GM12801 (cell line): ENCODE measurements around the gene OPN3.

Source experiments
- CTCF ChIP-seq: IDR thresholded peaks from one replicate; pipeline ENCODE4 v1.5.1; 2011; ENCODE audit warnings: control low read depth; ENCODE audit not compliant: insufficient read length; ENCODE audit errors: extremely low read depth

OPN3 gene

GRCh38 chr1:241637046-241637590 lies 3.1 kb downstream of the OPN3 start:
- no peak for TF ChIP-seq CTCF

- no peak for TF ChIP-seq CTCF
Observed at GRCh38 chr1:241636291-241636690, 3.9 kb downstream of the OPN3 start.

GRCh38 chr1:241635556-241636152 lies 4.5 kb downstream of the OPN3 start:
- TF ChIP-seq CTCF, result no peak

- TF ChIP-seq CTCF, result no peak
Observed at GRCh38 chr1:241632987-241633386, 7.2 kb downstream of the OPN3 start.

GRCh38 chr1:241631674-241632073 lies 8.5 kb downstream of the OPN3 start:
- no peak for TF ChIP-seq CTCF

GRCh38 chr1:241630899-241631298 lies 9.3 kb downstream of the OPN3 start:
- TF ChIP-seq CTCF, result no peak

- TF ChIP-seq CTCF, result no peak
Observed at GRCh38 chr1:241630476-241630875, 9.7 kb downstream of the OPN3 start.
